IPS-18c (cell line): ENCODE results near the gene NDUFV2.

Experiments
- H3K4me3 ChIP-seq: 2 replicates; pipeline ENCODE4 v1.7.0; 2013; ENCODE audit warnings: low read depth, mild to moderate bottlenecking, low read length, moderate library complexity; ENCODE audit not compliant: insufficient read depth
- H3K9me3 ChIP-seq: one replicate; pipeline ENCODE4 v1.6.1; 2013; ENCODE audit warnings: mild to moderate bottlenecking, low read length, moderate library complexity; ENCODE audit not compliant: control insufficient read depth, insufficient read depth

The NDUFV2 gene

DNA sequence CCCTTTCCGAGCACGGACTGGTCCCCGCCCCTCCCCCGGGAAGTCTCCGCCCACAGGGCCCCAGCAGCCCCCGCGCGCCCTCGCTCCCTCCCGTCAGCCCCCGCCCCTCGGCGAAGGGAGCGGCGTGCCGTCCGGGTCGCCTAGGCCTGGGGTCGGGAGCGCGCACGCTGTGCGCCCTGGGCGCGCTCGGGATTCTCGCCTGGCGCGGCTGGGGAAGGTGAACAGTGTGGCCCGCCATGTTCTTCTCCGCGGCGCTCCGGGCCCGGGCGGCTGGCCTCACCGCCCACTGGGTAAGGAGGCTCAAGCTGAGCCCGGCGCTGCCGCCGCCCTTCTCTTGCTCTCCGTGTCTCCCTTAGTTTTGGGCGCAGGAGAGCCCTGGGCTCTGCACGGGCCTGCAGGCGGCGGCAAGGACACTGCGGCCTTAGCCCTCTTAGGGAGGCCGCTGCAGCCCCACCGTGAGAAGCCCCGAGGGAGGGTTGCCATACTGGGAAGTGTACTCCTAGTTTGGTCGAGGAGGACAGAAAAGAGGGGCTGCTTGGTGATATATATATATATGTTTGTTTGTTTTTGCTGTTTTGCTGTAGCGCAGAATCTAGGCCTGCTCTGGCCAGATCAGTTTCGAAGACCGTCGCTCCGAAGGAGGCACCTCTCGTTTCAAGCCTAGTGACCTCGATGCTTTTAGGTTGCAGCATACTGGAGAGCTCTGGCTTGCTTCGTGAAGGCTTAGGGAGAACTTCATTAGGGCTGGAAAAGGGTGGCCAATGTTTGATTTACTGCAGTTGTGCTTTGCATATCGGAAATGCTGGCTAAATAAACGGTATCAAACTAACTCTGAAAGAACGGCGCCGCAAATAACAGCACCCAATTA, at the start of gene NDUFV2:
Gene NDUFV2 (plus strand): TSS at position 192 of the 868 bp plus-strand sequence. CDS start 45 bp downstream, at position 237.
- Histone ChIP-seq H3K9me3 (no peaks in the 10 kb centered on the region), H3K4me3 (peak within 1 kb of the TSS; percentile 97)

DNA sequence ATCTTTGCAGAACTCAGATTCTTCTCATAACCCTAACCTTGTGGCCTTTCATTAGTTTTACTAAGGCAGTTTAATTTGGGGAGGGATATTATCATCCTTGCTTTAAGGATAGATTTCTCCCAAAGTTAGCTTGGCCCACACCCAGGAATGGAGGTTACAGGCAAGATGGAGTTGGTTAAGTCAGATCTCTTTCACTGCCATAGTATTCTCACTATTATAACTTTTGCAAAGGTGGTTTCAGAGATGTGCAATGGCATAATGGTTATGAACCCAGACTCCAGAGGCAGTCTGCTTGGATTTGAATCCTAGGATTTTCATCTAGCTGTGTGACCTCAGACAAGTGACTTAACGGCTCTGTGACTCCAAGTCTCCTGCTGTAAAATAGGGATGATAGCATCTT, 48.7 kb upstream of the NDUFV2 start:
- Histone ChIP-seq H3K9me3 (peaks cover 12% of the 10 kb centered on the region), H3K4me3 (no peak overlapping the region)

DNA sequence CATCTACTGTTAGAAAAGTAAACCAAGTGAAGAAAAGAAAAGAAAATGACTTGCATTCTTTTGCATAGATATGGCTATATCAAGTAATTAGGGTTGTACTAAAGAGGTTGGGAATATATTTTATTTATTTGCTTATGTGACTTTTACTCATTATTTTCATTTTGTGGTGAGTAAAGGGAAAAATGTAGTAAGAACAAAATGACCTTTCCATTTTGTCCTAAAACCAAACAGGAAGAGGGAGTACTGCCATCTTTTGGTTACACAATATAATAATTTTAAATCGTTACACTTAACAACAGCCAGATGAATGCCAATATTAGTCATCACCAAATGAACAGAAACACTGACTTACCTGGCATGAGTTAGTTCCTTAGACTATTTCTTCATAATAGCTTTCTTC, 47.3 kb upstream of the NDUFV2 start:
- Histone ChIP-seq H3K9me3 (peaks cover 9% of the 10 kb centered on the region), H3K4me3 (no peak overlapping the region)

GRCh38 chr18:9055626-9056025, 46.9 kb upstream of the NDUFV2 start:
- peaks cover 8% of the 10 kb centered on the region for H3K9me3 ChIP-seq

DNA sequence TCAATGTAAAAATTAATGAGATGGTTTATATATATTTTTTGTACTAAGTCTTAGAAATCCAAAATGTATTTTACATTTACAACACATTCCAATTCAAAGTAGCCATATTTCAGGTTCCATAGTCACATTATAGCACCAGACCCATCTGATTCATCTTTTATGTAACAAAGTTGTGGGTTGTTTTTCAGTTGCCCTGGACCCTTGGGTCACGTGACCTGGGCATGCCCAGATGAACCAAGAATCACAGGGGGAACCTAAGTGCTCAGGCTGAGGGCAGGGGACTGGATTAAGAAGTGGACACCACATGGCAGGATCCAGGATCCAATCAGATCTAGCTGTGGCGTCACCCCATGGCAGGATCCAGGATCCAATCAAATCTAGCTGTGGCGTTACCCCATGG, 44.9 kb upstream of the NDUFV2 start:
- Histone ChIP-seq H3K9me3 (peaks cover 5% of the 10 kb centered on the region), H3K4me3 (no peak overlapping the region)

More at GRCh38 chr18:9055626-9056025, 46.9 kb upstream of the NDUFV2 start:
- no peak overlapping the region for H3K4me3 ChIP-seq

- Histone ChIP-seq H3K9me3 (peaks cover 2% of the 10 kb centered on the region), H3K4me3 (no peak overlapping the region)
Measured at GRCh38 chr18:9058406-9058805, 44.1 kb upstream of the NDUFV2 start.

DNA sequence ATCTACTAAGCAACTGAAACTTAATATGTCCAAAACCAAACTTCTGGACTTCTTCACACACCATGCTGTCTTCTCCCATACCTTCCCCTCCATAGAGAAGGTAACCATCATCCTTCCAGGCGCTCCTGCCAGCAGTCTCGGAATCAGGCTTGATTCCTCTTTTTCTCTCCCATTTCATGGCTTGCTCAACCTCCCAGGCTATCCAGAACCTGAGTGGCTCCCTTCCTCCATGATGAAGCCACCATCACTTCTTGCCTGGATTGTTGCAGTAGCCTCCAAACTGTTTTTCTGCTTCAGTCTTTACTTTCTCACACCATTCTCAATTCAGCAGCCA, 40.1 kb upstream of the NDUFV2 start:
- no peak overlapping the region for H3K4me3 ChIP-seq

GRCh38 chr18:9065864-9066263, 36.6 kb upstream of the NDUFV2 start:
- Histone ChIP-seq H3K4me3 (no peak overlapping the region), H3K9me3 (no peaks in the 10 kb centered on the region)

More for the DNA sequence above, 40.1 kb upstream of the NDUFV2 start:
- no peaks in the 10 kb centered on the region for H3K9me3 ChIP-seq

- no peaks in the 10 kb centered on the region for H3K9me3 ChIP-seq
- H3K4me3 ChIP-seq: no peak overlapping the region
Measured at GRCh38 chr18:9066358-9066757, 36.1 kb upstream of the NDUFV2 start.

DNA sequence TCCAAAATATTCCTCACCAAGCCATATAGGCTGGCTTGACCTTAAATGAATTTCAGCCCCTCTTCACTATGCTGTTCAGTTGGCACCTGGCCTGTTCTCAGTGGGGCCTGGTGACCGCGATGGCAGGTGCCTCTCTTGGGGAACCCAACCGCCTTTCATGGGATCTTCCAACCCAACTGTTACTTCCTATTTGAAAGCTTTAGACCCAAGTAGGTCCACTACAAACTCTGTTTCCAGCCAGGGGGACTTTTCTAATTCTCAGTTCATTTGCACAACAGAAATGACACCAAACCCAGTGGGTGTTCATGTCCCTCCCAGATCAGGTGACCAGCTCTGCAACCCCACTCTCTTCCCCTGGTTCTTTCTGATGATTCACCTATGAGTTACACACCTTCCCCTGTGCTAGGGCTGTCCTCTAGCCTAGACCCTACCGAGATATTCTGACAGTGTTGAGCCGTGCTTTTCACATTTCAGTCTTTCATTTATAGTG, 35.6 kb upstream of the NDUFV2 start:
- Histone ChIP-seq H3K9me3 (no peaks in the 10 kb centered on the region), H3K4me3 (no peak overlapping the region)

DNA sequence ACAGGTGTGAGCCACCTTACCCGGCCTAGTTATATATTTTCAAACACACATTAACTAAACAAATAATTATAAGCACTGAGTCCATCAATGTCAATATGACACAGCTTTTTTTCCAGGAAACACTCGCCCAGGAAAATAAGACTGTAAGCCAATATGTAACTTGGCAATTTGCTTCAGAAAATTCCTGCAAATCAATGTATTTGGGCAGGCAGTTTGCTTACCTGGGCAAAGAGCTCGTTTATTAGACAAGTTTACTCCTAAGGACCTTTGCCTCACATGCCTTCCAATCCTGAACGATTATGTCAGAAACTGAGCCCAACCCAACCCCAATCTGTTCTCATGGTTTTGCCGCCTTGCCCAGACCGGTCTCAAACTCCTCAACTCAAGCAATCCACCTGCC, 34.7 kb upstream of the NDUFV2 start:
- no peak overlapping the region for H3K4me3 ChIP-seq
- H3K9me3 ChIP-seq: no peaks in the 10 kb centered on the region

DNA sequence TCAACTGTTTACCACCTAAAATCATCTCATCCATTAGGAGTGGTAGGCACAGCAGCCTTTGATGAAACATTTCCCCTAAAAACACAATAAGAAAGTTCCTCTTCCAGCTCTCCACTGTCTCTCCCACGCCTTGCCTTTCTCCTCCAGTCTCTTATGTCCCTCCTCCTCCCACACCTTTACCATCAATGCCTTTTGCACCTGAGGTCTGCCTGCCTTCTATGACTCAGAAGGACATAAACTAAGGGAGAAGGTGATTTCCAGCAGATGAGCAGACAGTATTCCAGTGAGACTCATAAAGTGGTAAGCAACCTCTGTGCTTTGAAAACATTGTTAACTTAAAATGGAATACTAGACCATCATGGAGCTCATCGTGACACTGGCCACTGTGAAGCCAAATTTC, 34.2 kb upstream of the NDUFV2 start:
- Histone ChIP-seq H3K9me3 (no peaks in the 10 kb centered on the region), H3K4me3 (no peak overlapping the region)

- H3K9me3 ChIP-seq: no peaks in the 10 kb centered on the region
- H3K4me3 ChIP-seq: no peak overlapping the region
Measured at GRCh38 chr18:9069601-9070000, 32.9 kb upstream of the NDUFV2 start.

- H3K9me3 ChIP-seq: no peaks in the 10 kb centered on the region
- H3K4me3 ChIP-seq: no peak overlapping the region
Measured at GRCh38 chr18:9070212-9070611, 32.3 kb upstream of the NDUFV2 start.

DNA sequence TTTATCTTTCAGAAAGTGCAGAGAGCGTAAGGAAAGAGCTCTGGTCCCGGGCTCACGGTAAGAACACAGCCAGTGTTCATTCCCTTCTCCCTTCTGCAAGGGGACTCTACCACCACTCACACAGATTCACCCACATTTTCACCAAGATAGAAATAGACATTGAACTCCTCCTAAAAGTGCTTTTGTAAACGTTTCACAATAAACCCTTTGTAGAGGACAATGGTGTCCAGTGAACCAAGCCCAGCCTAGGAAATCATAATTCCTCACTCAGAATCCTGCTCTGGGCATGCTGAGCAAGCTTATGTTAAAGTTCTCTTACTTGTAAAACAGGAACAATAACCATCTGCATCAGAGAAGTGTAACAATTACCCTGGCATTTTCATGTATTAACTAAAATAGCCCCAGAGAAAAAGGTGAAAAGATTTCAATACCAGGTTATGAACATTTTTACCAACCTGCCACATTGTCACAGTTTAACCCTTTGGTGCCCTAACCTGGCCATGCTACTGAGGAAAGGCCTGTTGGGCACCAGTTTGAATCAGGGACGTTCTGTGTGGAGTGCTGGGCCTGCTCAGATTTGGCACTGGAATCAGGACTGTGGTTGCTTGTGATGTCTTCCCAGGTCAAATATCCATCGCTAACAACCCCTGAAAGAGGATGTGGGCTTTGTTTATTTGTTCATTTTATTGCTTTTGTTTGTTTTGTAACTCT, 22.5 kb upstream of the NDUFV2 start:
- H3K9me3 ChIP-seq: no peaks in the 10 kb centered on the region
- H3K4me3 ChIP-seq: no peak overlapping the region

DNA sequence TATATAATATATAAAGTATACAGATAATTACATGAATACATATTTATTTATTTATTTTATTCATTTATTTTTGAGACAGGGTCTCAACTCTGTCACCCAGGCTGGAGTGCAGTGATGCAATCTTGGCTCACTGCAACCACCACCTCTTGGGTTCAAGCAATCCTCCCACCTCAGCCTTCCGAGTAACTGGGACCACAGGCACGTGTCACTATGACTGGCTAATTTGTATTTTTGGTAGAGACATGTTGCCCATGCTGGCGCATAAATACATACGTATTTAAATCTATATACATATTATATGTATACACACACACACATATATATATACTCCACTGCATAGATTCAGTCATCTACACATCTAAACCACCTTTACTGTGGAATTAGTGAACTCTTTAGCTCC, 20.6 kb upstream of the NDUFV2 start:
- H3K9me3 ChIP-seq: no peaks in the 10 kb centered on the region

DNA sequence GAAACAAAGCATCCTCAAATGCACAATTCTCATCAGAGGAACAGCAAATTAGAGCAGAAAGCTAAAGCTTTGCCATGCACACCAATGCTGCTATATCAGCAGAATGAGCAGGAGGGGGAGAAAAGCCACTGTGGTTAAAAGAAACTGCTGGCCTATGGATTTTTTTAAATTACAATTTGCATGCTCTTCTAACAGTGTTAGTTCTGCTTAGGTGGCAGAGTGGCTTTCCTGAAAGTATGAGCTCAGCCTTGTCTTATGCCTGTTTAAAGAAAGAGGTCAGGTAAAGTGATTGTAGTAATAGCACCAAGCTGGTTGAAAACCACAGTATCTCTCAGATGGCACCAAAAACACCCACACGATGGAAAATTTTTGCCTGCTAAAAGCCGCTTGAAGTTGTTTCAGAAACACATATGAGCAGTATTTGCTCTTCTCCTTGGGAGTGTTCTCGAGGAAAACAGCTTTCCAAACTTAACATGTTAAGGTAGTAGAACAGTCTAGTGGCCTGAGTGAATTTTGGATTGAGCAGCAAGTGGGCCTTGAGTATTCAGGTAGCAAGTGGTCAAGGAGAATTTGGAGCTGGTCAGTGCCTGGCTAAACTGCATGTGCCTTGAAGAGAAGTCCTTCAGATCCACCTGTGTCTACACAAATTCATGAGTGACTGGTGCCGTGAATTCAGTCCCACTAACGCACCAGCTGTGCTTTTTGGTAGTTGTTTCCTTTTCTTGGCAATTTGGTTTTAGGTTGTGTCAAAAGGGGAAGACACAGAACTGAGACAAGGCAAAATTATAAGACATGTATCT, 19.6 kb upstream of the NDUFV2 start:
- Histone ChIP-seq H3K4me3 (no peak overlapping the region), H3K9me3 (no peaks in the 10 kb centered on the region)

More for the DNA sequence above, 20.6 kb upstream of the NDUFV2 start:
- H3K4me3 ChIP-seq: no peak overlapping the region
